Upper lobe of right lung (tissue), 1 donor: ENCODE measurements around the gene AGBL1. TPM values are rescaled to one million over a fixed set of nuclear protein-coding genes. Genes with fewer than 3 reads are reported as not detected.

Experiments
- ATAC-seq: fragments of 200-7000 bp; cut with Tn5 transposase; one replicate; pipeline ENCODE4 v1.9.1; 2020; ENCODE audit warnings: mild to moderate bottlenecking, moderate library complexity
- DNase-seq: peaks from one replicate; pipeline ENCODE4 v3.0.0-alpha.2; 2020
- H3K27ac ChIP-seq: fragments of 200-600 bp; one replicate; pipeline ENCODE4 v1.8.0; 2022
- H3K27me3 ChIP-seq: fragments of 200-600 bp; one replicate; pipeline ENCODE4 v1.8.0; 2022; ENCODE audit warnings: mild to moderate bottlenecking
- H3K36me3 ChIP-seq: fragments of 200-600 bp; one replicate; pipeline ENCODE4 v1.8.0; 2022
- H3K4me1 ChIP-seq: fragments of 200-600 bp; one replicate; pipeline ENCODE4 v1.8.0; 2022
- H3K4me3 ChIP-seq: fragments of 200-600 bp; one replicate; pipeline ENCODE4 v1.8.0; 2022; ENCODE audit warnings: mild to moderate bottlenecking
- H3K9me3 ChIP-seq: fragments of 200-600 bp; one replicate; pipeline ENCODE4 v1.8.0; 2022
- CTCF ChIP-seq: fragments of 200-600 bp; IDR thresholded peaks from one replicate; pipeline ENCODE4 v1.8.0; 2022; ENCODE audit warnings: antibody characterized with exemption
- intact Hi-C: fragments of 100-400 bp; cut with DNase I; formaldehyde crosslinking; loops from one replicate; pipeline ENCODE4 v1.11.0; 2022
- total RNA-seq: library from RNA; stranded (reverse); fragmentation: NEBNext Ultra II Directional; extraction: Animal tissue kit (Norgen Biotek cat#: 25700); gene quantifications from one replicate; pipeline ENCODE4 v1.2.1, GENCODE V29; 2021
- donor health status: DM: no; HTN: yes; CAD: no; lungs with severe emphysema.

Gene AGBL1
- total RNA-seq, 1 donor from 2014 or later: 6.5 TPM

- Histone ChIP-seq H3K27ac (no peak overlapping the region), H3K9me3 (no peaks in the 10 kb centered on the region), H3K4me1 (no peaks in the 10 kb centered on the region), H3K27me3 (no peaks in the 10 kb centered on the region), H3K36me3 (no peaks in the 10 kb centered on the region), H3K4me3 (no peak overlapping the region)
- ATAC-seq: no peak
- DNase-seq: no peak
- no peak for TF ChIP-seq CTCF
- intact Hi-C loops: no loop called here
Measured at GRCh38 chr15:86663304-86663703, 583.6 kb downstream of the AGBL1 start.

- Histone ChIP-seq H3K36me3 (no peaks in the 10 kb centered on the region), H3K9me3 (no peaks in the 10 kb centered on the region), H3K27me3 (no peaks in the 10 kb centered on the region), H3K4me3 (no peak overlapping the region), H3K4me1 (no peaks in the 10 kb centered on the region), H3K27ac (no peak overlapping the region)
- TF ChIP-seq CTCF: no peak
- ATAC-seq (no peak), DNase-seq (no peak)
- intact Hi-C loops: no loop called here
Measured at GRCh38 chr15:86663979-86664378, 584.3 kb downstream of the AGBL1 start.

- Histone ChIP-seq H3K4me3 (no peak overlapping the region), H3K27me3 (no peaks in the 10 kb centered on the region), H3K36me3 (no peaks in the 10 kb centered on the region), H3K27ac (no peak overlapping the region), H3K9me3 (no peaks in the 10 kb centered on the region), H3K4me1 (no peaks in the 10 kb centered on the region)
- DNase-seq: no peak
- intact Hi-C loops: no loop called here
- ATAC-seq: no peak
- no peak for TF ChIP-seq CTCF
Measured at GRCh38 chr15:86664581-86664980, 584.9 kb downstream of the AGBL1 start.

- no peak for TF ChIP-seq CTCF
- intact Hi-C loops: no loop called here
- no peaks in the 10 kb centered on the region for H3K36me3 ChIP-seq
- DNase-seq (no peak), ATAC-seq (no peak)
- H3K4me1 ChIP-seq: no peaks in the 10 kb centered on the region
- H3K27ac ChIP-seq: no peak overlapping the region
- no peaks in the 10 kb centered on the region for H3K9me3 ChIP-seq
- H3K27me3 ChIP-seq: no peaks in the 10 kb centered on the region
- no peak overlapping the region for H3K4me3 ChIP-seq
Measured at GRCh38 chr15:86676002-86676401, 596.3 kb downstream of the AGBL1 start.

- intact Hi-C loops: no loop called here
- DNase-seq (no peak), ATAC-seq (no peak)
Measured at GRCh38 chr15:86677278-86677677, 597.6 kb downstream of the AGBL1 start.

More at GRCh38 chr15:86677278-86677677, 597.6 kb downstream of the AGBL1 start:
- H3K4me3 ChIP-seq: no peak overlapping the region
- no peak overlapping the region for H3K27ac ChIP-seq
- no peaks in the 10 kb centered on the region for H3K4me1 ChIP-seq
- H3K9me3 ChIP-seq: no peaks in the 10 kb centered on the region
- no peaks in the 10 kb centered on the region for H3K27me3 ChIP-seq
- H3K36me3 ChIP-seq: no peaks in the 10 kb centered on the region
- no peak for TF ChIP-seq CTCF
